Nephron progenitor cell (in vitro differentiated cells): Measurements from ENCODE around the gene KRI1.

Experiments used
- DNase-seq: peaks from one replicate; pipeline ENCODE4 v3.0.0; 2021
- H3K27ac Mint-ChIP-seq: 2 replicates; pipeline ENCODE4 v1.8.0; 2021; ENCODE audit warnings: mild to moderate bottlenecking, moderate library complexity, mixed read lengths
- H3K27me3 Mint-ChIP-seq: 2 replicates; pipeline ENCODE4 v1.8.0; 2021; ENCODE audit warnings: mild to moderate bottlenecking, low read depth, mixed read lengths; ENCODE audit not compliant: poor library complexity
- H3K36me3 Mint-ChIP-seq: 2 replicates; pipeline ENCODE4 v1.8.0; 2021; ENCODE audit warnings: low read depth, mixed read lengths
- H3K4me1 Mint-ChIP-seq: 2 replicates; pipeline ENCODE4 v1.8.0; 2021; ENCODE audit warnings: mixed read lengths
- H3K4me3 Mint-ChIP-seq: 2 replicates; pipeline ENCODE4 v1.8.0; 2021; ENCODE audit warnings: mild to moderate bottlenecking, moderate library complexity, mixed read lengths
- H3K9me3 Mint-ChIP-seq: 2 replicates; pipeline ENCODE4 v1.8.0; 2021; ENCODE audit warnings: mild to moderate bottlenecking, moderate library complexity, mixed read lengths
- CTCF ChIP-seq: fragments of 200-600 bp; sonication (generic); IDR thresholded peaks from 2 replicates; pipeline ENCODE4 v1.5.0; 2021; ENCODE audit warnings: antibody characterized with exemption

Gene KRI1

DNA sequence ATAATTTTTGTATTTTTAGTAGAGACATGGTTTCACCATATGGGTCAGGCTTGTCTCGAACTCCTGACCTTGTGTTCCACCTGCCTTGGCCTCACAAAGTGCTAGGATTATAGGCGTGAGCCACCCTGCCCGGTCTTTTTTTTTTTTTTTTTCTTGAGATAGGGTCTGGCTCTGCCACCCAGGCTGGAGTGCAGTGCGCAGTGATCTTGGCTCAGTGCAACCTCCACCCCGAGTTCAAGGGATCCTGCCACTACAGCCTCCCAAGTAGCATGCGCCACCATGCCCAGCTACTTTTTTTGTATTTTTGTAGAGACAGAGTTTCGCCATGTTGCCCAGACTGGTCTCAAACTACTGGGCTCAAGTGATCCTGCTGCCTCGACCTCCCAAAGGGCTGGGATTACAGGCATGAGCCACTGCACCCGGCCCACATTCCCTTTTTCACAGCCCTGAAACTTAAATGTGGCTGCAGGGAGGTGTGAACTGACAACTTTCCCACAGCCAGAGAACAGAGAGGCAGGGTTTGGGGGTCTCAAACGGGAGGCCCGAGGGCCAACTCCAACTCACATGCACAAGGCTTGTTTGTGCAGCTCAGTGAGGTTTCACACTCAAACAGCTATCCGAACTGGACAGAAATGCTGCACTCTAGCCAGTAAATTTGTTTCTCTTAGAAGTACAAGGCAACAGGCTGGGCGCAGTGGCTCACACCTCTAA, 44.2 kb downstream of the KRI1 start:
- Mint-ChIP-seq H3K9me3 (no peaks in the 10 kb centered on the region), H3K36me3 (no peaks in the 10 kb centered on the region), H3K4me3 (no peak overlapping the region), H3K4me1 (peaks cover 30% of the 10 kb centered on the region), H3K27me3 (peaks cover 24% of the 10 kb centered on the region), H3K27ac (no peak overlapping the region)
- no peak for DNase-seq
- TF ChIP-seq CTCF: no peak

- no peaks in the 10 kb centered on the region for H3K9me3 Mint-ChIP-seq
- H3K27me3 Mint-ChIP-seq: peaks cover 31% of the 10 kb centered on the region
- H3K27ac Mint-ChIP-seq: no peak overlapping the region
- no peak for DNase-seq
- no peaks in the 10 kb centered on the region for H3K36me3 Mint-ChIP-seq
- no peak overlapping the region for H3K4me3 Mint-ChIP-seq
- TF ChIP-seq CTCF: no peak
- peaks cover 38% of the 10 kb centered on the region for H3K4me1 Mint-ChIP-seq
Measured at GRCh38 chr19:10520652-10521318, 45.0 kb downstream of the KRI1 start.

- Mint-ChIP-seq H3K27ac (no peak overlapping the region), H3K4me3 (peak overlapping the region; percentile 86), H3K9me3 (no peaks in the 10 kb centered on the region), H3K36me3 (no peaks in the 10 kb centered on the region), H3K4me1 (peaks cover 47% of the 10 kb centered on the region), H3K27me3 (peaks cover 36% of the 10 kb centered on the region)
- no peak for DNase-seq
- TF ChIP-seq CTCF: no peak
Measured at GRCh38 chr19:10519421-10519820, 46.4 kb downstream of the KRI1 start.

DNA sequence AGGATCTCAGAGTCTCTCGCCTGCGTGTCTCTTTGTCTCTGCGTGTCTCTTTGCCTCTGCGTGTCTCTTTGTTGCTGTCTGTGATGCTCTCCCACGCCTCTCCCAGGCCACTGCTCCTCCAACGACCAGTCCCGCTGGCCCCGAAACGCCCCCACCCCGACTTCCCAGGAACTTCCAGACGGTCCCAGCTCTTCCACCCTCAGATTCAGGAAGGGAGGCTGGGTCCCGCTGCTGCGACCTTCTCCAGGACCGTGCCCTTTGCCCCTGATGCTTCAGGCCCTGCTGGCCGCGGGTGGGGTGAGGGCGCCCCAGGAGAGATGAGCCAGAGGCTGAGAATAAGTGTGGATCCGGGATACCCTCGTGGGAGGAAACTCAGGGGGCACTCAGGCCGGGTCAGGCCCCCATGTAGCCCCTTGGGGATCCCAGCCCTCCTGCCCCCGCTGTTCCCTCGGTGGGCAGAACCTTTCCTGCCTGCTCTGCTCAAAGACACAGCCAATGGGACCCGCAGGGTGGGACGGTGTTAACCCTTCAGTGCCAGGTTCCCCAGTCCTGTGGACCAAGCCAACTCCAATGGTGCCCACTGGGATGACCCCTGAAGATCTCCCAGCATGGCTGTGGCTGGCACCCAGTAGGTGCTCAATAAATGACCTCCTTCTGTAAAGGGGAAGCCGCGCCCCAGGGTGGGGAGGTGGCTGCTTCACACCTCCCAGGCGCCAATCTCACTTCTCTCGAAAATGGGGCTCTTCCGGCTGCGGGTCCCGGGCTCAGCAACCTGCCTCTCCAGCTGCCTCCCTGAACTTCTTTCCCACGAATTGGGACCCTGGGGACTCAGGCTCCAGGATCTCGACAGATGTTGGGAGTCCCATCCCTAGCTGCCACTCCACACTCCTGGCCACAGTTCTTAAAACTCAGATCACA, 47.1 kb downstream of the KRI1 start:
- Mint-ChIP-seq H3K4me3 (peak overlapping the region; percentile 86), H3K4me1 (peaks cover 47% of the 10 kb centered on the region), H3K27me3 (peaks cover 33% of the 10 kb centered on the region), H3K27ac (no peak overlapping the region), H3K9me3 (no peaks in the 10 kb centered on the region), H3K36me3 (peaks cover 3% of the 10 kb centered on the region)
- peak; percentile 25 for DNase-seq
- no peak for TF ChIP-seq CTCF

- Mint-ChIP-seq H3K27me3 (peaks cover 40% of the 10 kb centered on the region), H3K27ac (peak overlapping the region; percentile 90), H3K4me1 (peaks cover 47% of the 10 kb centered on the region), H3K9me3 (no peaks in the 10 kb centered on the region), H3K36me3 (peaks cover 11% of the 10 kb centered on the region), H3K4me3 (peak overlapping the region; percentile 86)
- DNase-seq: peak; percentile 69
- no peak for TF ChIP-seq CTCF
Measured at GRCh38 chr19:10517760-10518443, 47.9 kb downstream of the KRI1 start.
